ENCODE data around the gene COTL1. TPM values are rescaled to one million over a fixed set of nuclear protein-coding genes. Genes with fewer than 3 reads are reported as not detected.

Gene COTL1
- total RNA-seq, 2 donors from 2014 or later = 79.1 to 138 TPM

DNA sequence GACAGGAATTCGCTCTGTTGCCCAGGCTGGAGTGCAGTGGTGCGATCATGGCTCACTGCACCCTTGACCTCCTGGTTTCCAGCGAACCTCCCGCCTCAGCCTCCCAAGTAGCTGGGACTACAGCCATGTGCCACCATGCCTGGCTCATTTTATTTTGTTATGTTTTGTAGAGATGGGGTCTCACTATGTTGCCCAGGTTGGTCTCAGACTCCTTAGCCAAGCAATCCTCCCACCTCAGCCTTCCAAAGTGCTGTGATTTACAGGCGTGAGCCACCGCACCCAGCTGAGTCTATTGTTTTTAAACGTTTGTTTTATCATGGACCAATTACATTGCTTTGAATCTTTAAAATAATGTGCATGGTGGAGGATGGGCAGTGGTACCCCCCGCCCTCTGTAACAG lies 28.9 kb downstream of the COTL1 start:
- Histone ChIP-seq H3K27ac (no peak overlapping the region), H3K9me3 (no peaks in the 10 kb centered on the region), H3K4me1 (no peaks in the 10 kb centered on the region), H3K4me3 (no peak overlapping the region), H3K36me3 (no peaks in the 10 kb centered on the region), H3K9ac (ENCODE audit: low read depth in 2 of 2, low read length in 2 of 2) (no peak overlapping the region), H3K27me3 (no peaks in the 10 kb centered on the region)
- DNase-seq = no peak
- intact Hi-C loops (cut with DNase I) = no loop called here
- TF ChIP-seq, protein P1, sequence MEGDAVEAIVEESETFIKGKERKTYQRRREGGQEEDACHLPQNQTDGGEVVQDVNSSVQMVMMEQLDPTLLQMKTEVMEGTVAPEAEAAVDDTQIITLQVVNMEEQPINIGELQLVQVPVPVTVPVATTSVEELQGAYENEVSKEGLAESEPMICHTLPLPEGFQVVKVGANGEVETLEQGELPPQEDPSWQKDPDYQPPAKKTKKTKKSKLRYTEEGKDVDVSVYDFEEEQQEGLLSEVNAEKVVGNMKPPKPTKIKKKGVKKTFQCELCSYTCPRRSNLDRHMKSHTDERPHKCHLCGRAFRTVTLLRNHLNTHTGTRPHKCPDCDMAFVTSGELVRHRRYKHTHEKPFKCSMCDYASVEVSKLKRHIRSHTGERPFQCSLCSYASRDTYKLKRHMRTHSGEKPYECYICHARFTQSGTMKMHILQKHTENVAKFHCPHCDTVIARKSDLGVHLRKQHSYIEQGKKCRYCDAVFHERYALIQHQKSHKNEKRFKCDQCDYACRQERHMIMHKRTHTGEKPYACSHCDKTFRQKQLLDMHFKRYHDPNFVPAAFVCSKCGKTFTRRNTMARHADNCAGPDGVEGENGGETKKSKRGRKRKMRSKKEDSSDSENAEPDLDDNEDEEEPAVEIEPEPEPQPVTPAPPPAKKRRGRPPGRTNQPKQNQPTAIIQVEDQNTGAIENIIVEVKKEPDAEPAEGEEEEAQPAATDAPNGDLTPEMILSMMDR (IDR thresholded peaks at IDR 0.05) = no peak

DNA sequence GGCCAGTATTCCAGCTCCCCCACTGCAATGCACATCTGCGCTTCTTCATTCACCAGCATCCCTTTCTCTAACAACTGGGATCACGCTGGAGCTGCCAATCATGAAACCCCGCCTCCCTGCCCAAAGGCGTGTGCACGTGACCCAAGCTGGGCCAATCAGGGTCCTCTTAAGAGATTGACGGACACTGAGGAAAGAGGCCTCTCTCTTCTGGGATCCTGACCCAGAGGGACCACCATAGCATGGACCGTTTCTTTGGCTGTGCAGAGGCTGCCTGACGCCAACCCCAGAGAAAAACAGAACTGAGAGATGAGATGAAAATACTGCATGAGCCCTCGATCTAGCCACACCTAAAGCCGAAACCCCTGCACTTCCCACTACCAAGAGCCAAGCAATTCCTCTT lies 32.0 kb downstream of the COTL1 start:
- TF ChIP-seq, protein P1 (IDR thresholded peaks at IDR 0.05) = no peak
- Histone ChIP-seq H3K27me3 (no peaks in the 10 kb centered on the region), H3K9ac (ENCODE audit: low read depth in 2 of 2, low read length in 2 of 2) (peak overlapping the region in 1 of 2 donors; percentile 34), H3K9me3 (no peaks in the 10 kb centered on the region), H3K4me1 (no peaks in the 10 kb centered on the region), H3K36me3 (no peaks in the 10 kb centered on the region), H3K27ac (peak overlapping the region; percentile 11), H3K4me3 (no peak overlapping the region)
- DNase-seq = no peak
- intact Hi-C loops (cut with DNase I) = no loop called here

DNA sequence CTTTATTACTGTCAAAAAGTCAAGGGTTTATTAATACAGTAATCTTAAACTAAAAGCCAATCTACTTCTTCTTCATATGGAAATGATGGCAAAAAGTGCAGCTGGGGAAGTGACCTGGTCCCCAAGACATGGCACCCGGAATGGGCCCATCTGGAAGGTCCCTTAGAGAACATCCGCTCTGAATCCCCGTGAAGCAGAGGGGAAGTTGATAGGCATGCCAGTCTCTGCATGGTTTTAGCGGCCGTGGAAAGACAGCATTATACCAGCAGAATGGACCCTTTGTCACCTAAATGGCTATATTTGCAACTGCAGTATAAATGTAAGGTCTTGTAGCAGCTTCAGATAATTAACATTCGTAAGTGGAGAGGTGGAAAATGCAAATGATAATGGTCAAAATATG lies 32.4 kb downstream of the COTL1 start:
- TF ChIP-seq, protein P1 (IDR thresholded peaks at IDR 0.05) = no peak
- H3K9me3 ChIP-seq = no peaks in the 10 kb centered on the region
- H3K27ac ChIP-seq = no peak overlapping the region
- peak overlapping the region in 1 of 2 donors; percentile 34 for H3K9ac ChIP-seq (ENCODE audit: low read depth in 2 of 2, low read length in 2 of 2)
- H3K36me3 ChIP-seq = no peaks in the 10 kb centered on the region
- no peaks in the 10 kb centered on the region for H3K27me3 ChIP-seq
- no peaks in the 10 kb centered on the region for H3K4me1 ChIP-seq
- no peak overlapping the region for H3K4me3 ChIP-seq
- no peak for DNase-seq
- intact Hi-C loops (cut with DNase I) = no loop called here

DNA sequence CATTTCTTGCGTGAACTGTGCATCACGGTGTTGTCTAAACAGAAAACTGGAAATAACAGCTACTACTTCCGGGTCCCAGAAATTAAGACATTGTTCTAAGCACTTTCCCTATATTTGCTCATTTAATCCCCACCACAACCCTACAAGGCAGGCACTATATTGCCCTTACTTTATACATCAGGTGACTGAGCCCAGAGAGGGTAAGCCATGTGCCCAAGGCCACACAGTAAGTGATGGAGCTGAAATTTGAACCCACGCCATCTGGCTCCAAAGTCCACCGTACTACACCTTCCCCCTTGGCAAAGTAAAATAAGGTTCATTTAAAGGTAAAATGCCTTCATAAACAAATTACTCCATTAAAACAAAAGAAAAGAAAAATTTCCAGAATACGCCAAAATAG lies 33.2 kb downstream of the COTL1 start:
- Histone ChIP-seq H3K27me3 (no peaks in the 10 kb centered on the region), H3K36me3 (no peaks in the 10 kb centered on the region), H3K9me3 (no peaks in the 10 kb centered on the region), H3K4me1 (no peaks in the 10 kb centered on the region), H3K4me3 (no peak overlapping the region), H3K9ac (ENCODE audit: low read depth in 2 of 2, low read length in 2 of 2) (no peak overlapping the region), H3K27ac (no peak overlapping the region)
- intact Hi-C loops (cut with DNase I) = no loop called here
- TF ChIP-seq, protein P1 (IDR thresholded peaks at IDR 0.05) = no peak
- no peak for DNase-seq

DNA sequence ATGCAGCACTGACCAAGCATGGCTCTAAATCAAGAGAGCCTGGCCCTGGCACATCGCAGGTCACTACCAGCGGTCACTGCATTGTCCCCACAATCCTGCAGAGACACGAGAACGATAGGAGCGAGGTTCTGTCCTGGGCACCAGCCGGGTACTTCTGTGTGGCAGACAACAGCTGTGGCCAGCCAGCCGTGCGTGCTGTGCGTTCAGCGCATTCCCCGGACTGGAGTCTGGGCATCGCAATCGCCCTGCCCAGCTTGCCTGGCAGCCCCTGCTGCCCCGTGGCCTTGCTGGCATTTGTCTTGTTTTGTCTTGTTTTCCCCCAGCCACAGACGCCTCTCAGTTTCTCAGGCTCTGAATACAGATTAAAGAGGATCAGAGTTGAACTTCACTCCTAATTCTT lies 33.9 kb downstream of the COTL1 start:
- intact Hi-C loops (cut with DNase I) = no loop called here
- H3K9ac ChIP-seq (ENCODE audit: low read depth in 2 of 2, low read length in 2 of 2) = no peak overlapping the region
- H3K36me3 ChIP-seq = no peaks in the 10 kb centered on the region
- H3K27me3 ChIP-seq = no peaks in the 10 kb centered on the region
- no peak for DNase-seq
- no peaks in the 10 kb centered on the region for H3K9me3 ChIP-seq
- H3K27ac ChIP-seq = no peak overlapping the region
- TF ChIP-seq, protein P1 (IDR thresholded peaks at IDR 0.05) = no peak
- H3K4me1 ChIP-seq = no peaks in the 10 kb centered on the region
- H3K4me3 ChIP-seq = no peak overlapping the region
